Prostate gland (tissue), 2 donors: ENCODE measurements around the gene AP1G2.

ENCODE experiments used
- CTCF ChIP-seq, 4 experiments: fragments of 200-600 bp in 2 of 4; fragments of 450-650 bp in 2 of 4; sonication (generic) in 2 of 4; IDR thresholded peaks; 1 replicate in 3 of 4; 2 replicates in 1 of 4; pipeline ENCODE4 v1.5.1; 2016 to 2019; ENCODE audit warnings: antibody characterized with exemption in 4 of 4, mild to moderate bottlenecking in 2 of 4, moderate library complexity in 2 of 4
- POLR2AphosphoS5 ChIP-seq: sonication (generic); formaldehyde crosslinking; IDR thresholded peaks from one replicate; pipeline ENCODE4 v1.6.1; 2017; ENCODE audit warnings: antibody characterized with exemption

- TF ChIP-seq CTCF (IDR thresholded peaks at IDR 0.05) (no peak), POLR2AphosphoS5 (no peak)
Observed at GRCh38 chr14:23601424-23601823, 33.8 kb upstream of the AP1G2 start.
